ENCODE measurements around the gene PTPRN2.

Gene PTPRN2

DNA sequence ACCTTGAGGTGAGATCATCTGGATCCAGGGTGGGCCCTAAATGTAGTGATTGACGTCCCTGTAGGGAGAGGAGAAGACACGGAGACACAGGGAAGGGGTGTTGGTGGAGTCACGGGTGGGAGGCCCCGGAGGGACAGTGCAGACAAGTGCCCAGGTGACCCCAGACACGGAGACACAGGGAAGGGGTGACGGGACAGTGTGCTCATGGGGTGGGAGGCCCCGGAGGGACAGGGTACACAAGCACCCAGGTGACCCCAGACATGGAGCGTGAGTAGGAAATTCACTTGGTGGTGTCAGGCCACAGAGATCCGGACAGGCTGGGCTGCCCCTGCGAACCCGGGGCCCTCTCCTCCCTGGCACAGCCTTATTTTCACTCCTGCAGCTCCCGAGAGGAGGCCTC is 176.9 kb downstream of the PTPRN2 start:
- Mint-ChIP-seq H3K4me3 (no peak overlapping the region), H3K36me3 (ENCODE audit: low read depth) (no peaks in the 10 kb centered on the region), H3K27me3 (ENCODE audit: low read depth, poor library complexity) (peaks cover 11% of the 10 kb centered on the region), H3K9me3 (no peaks in the 10 kb centered on the region), H3K4me1 (peaks cover 45% of the 10 kb centered on the region), H3K27ac (peak overlapping the region; percentile 6)
- TF ChIP-seq, protein P1, sequence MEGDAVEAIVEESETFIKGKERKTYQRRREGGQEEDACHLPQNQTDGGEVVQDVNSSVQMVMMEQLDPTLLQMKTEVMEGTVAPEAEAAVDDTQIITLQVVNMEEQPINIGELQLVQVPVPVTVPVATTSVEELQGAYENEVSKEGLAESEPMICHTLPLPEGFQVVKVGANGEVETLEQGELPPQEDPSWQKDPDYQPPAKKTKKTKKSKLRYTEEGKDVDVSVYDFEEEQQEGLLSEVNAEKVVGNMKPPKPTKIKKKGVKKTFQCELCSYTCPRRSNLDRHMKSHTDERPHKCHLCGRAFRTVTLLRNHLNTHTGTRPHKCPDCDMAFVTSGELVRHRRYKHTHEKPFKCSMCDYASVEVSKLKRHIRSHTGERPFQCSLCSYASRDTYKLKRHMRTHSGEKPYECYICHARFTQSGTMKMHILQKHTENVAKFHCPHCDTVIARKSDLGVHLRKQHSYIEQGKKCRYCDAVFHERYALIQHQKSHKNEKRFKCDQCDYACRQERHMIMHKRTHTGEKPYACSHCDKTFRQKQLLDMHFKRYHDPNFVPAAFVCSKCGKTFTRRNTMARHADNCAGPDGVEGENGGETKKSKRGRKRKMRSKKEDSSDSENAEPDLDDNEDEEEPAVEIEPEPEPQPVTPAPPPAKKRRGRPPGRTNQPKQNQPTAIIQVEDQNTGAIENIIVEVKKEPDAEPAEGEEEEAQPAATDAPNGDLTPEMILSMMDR (IDR thresholded peaks at IDR 0.05): no peak
- no peak for DNase-seq

DNA sequence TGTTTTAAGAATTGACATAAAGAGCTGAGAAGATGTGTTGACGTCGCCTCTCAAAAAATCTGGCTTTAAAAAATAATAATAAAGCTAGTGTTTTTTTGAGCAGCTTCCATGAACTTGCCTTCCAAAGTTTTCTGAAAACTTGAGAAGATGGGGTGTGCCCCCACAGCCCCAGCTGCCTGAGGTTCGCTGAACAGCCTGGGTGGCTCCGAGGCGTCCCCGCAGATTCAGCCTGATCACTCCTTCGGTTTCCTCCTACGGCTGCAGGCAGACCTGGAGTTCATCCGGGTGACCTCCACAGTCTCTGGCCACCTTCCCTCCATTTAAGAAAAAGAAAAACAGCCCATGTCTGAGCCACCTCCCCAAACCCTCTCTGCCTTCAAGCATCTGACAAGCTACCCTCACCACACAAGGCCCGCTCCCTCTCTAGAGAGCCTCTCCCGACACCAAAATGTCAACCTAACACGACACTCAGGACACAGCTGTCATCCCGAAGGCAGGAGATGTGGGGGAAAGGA is 177.8 kb downstream of the PTPRN2 start:
- peaks cover 37% of the 10 kb centered on the region for H3K4me1 Mint-ChIP-seq
- DNase-seq: no peak
- no peaks in the 10 kb centered on the region for H3K9me3 Mint-ChIP-seq
- H3K27me3 Mint-ChIP-seq (ENCODE audit: low read depth, poor library complexity): peaks cover 11% of the 10 kb centered on the region
- H3K4me3 Mint-ChIP-seq: peak overlapping the region; percentile 8
- H3K27ac Mint-ChIP-seq: peak overlapping the region; percentile 64
- H3K36me3 Mint-ChIP-seq (ENCODE audit: low read depth): no peaks in the 10 kb centered on the region
- TF ChIP-seq, protein P1 (IDR thresholded peaks at IDR 0.05): no peak

DNA sequence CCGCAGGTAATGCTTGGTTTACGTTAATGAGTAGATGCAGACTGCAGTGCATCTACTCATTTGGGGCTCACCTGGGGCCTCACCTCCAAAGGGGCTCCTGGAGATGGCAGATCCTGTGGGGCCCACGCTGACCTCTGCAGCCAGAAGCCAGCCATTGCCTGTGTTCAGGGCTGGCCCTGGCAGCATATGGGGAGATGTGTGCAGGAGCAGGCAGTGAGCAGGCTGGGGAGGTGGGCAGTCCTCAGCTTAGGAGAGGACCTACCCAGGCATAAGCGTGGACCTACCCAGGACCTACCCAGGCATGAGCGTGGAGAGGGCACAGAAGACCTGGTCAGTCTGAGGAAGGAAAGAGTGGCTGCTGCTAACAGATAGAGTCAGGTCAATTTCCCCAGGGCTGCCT is 178.5 kb downstream of the PTPRN2 start:
- H3K36me3 Mint-ChIP-seq (ENCODE audit: low read depth): no peaks in the 10 kb centered on the region

DNA sequence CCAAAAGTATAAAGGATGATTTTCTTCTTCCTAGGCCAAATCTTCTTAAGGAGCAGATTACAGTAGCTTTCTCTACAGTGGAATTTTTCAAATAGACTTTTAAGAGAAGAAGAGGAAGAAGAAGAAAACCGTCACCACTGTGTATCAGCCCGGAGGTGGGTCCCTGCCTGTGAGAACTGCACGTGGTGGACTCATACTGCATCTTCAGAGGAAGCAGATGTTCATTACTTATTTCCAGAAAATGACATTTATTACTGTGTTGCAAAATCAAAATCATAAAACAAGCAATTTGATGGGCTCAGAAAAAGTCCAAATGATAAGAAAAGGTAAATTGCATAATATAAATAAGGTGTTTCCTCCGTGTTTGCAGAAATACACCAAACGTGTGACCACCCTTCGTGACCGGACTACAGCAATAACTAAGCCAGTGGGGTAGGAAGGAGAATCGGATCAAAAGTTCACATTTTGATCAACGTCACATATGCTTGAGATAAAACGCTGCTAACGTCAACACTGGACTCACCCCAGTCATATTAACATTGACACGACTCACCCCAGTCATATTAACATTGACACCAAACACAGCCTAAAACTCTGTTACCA is 179.2 kb downstream of the PTPRN2 start:
- Mint-ChIP-seq H3K4me1 (peaks cover 31% of the 10 kb centered on the region), H3K27ac (no peak overlapping the region), H3K4me3 (no peak overlapping the region), H3K27me3 (ENCODE audit: low read depth, poor library complexity) (peaks cover 11% of the 10 kb centered on the region), H3K9me3 (no peaks in the 10 kb centered on the region), H3K36me3 (ENCODE audit: low read depth) (no peaks in the 10 kb centered on the region)
- TF ChIP-seq, protein P1 (IDR thresholded peaks at IDR 0.05): peak; percentile 2
- DNase-seq: no peak

More for the DNA sequence above, 178.5 kb downstream of the PTPRN2 start:
- peaks cover 11% of the 10 kb centered on the region for H3K27me3 Mint-ChIP-seq (ENCODE audit: low read depth, poor library complexity)
- TF ChIP-seq, protein P1 (IDR thresholded peaks at IDR 0.05): no peak
- H3K9me3 Mint-ChIP-seq: no peaks in the 10 kb centered on the region
- peaks cover 31% of the 10 kb centered on the region for H3K4me1 Mint-ChIP-seq
- no peak overlapping the region for H3K4me3 Mint-ChIP-seq
- no peak overlapping the region for H3K27ac Mint-ChIP-seq
- DNase-seq: no peak

DNA sequence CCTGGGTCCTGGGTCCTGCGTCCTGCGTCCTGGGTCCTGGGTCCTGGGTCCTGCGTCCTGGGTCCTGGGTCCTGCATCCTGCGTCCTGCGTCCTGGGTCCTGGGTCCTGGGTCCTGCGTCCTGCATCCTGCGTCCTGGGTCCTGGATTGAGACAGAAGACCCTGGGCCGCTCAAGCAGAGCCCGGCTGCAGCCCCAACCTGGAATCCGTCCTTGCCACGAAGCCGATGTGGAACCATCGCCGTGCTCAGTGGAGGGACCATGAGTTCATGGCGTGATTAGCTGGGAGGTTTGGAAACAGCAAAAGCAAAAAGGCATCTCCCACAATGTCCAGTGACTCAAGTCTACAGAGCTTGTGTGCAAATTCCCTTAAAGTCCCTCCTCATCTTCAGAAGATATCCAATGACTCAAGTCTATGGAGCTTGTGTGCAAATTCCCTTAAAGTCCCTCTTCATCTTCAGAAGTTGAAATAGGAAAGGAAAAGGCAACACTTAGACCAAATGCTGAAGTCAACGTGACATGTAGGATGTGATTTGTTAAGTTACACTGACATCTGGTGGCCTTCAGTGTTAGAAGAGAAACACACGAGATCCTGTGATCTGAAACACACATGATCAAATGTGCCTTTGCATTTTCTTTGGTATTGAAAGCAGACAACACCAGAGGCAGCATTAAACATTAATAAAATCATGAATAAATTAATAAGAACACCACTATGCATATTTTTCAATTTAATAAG is 179.9 kb downstream of the PTPRN2 start:
- no peak overlapping the region for H3K27ac Mint-ChIP-seq
- H3K9me3 Mint-ChIP-seq: no peaks in the 10 kb centered on the region
- TF ChIP-seq, protein P1 (IDR thresholded peaks at IDR 0.05): peak; percentile 43
- no peak overlapping the region for H3K4me3 Mint-ChIP-seq
- H3K27me3 Mint-ChIP-seq (ENCODE audit: low read depth, poor library complexity): peaks cover 8% of the 10 kb centered on the region
- DNase-seq: no peak
- H3K36me3 Mint-ChIP-seq (ENCODE audit: low read depth): no peaks in the 10 kb centered on the region
- H3K4me1 Mint-ChIP-seq: peaks cover 35% of the 10 kb centered on the region

All from nephron progenitor cell (in vitro differentiated cells).